NCI-H524 (cell line): ENCODE results near the gene MAFF.
A peak's percentile ranks its signal among the peaks of the same experiment; 100 is the strongest.
"Not testable (repeated sequence)": the region's sequence is repeated elsewhere in the genome, so short reads cannot be mapped to it uniquely, and the experiment has no call there.

Experiments used
- DNase-seq, 2 experiments: peaks; one replicate each; lab custom pipeline; 2025; lab: John Stamatoyannopoulos, UW

MAFF gene

DNA sequence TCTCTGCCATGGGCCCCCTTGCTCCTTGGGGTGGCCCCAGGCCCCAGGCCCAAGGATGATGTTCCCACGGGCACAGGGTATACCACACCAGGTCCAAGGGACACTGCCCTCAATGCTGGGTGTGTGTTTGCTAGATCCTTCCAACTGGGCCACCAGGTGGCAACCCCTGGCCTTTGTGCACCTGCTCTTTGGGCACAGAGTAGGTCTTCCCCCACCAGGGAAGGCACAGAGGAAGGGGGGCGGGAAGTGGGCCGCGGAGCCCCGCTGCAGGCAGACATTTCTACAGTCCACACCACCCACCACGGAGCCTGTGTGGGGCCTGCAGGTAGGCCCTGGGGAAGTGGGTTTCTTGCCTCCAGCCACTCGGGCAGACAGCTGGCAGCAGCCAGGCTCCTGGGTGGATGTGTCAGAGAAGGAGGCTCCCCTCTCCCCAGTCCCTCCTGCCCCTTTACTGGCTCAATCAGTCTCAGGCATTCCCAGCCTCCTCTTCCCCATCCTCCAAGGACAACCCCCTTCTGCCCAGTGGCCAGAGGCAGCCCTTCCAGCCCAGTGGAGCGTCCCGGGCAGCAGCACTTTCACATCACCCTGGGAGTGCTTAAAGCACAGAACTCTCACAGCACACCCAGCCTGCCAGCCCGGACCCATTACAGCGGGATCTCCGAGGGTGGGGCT is 21.6 kb downstream of the MAFF start:
- DNase-seq = no peak

DNA sequence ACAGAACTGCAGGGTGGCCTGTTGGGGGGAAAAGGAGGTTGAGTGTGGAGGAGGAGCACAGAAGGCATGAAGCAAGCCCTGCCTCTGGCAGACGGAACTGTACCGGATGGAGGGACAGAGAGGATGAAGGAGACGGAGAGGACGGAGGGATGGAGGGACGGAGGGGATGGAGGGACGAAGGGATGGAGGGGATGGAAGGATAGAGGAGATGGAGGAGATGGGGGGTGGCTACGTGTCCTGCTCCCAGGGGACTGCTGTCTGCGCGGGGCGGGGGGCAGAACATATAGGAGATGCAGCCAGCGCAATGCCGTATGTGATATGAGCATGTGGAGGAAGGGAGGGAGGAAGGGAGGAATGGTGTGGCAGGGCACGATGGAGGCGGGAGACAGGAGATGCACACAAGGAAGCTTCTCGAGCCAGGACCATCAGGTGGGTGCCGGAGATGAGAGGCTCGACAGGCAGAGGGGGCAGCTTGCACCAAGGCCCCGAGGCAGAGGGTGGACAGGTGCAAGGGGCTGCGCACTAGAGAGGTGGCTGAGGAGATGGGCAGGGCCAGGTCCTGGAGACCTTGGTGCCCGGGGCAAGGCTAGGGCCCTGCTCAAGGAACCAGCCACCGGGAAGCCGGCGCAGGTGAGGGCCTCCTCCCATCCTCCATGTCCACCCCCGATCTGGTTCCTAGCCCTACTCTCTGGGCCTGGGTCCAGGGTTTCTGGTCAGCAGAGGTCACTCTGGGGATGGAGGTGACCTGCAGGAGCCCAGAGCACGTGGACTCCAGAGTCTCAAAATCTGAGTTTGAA is 25.3 kb downstream of the MAFF start:
- no peak for DNase-seq

DNA sequence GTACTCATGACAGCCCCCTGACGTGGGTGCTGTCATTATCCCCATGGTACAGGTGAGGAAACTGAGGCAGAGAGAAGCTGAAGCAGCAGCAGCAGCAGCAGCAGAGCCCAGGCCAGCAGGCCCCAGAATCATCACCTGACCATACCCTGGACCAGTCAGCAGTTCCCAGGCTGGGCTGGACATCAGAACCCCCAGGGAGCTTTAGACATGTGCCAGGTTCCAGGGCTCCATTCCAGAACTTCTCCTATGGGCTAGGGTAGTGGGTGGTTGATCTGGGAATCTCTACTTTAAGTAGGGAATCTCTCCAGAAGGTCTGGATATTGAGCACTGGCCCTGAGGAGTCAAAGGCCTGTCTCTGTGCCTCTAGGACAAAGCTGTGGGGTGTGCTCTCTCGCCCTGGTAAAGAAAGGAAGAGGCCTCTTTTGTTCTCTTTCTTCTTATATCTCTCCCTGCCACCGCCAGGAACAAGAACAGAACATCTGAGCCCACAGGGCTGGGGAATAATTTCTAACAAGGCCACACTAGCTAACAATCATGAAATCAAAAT is 26.6 kb downstream of the MAFF start:
- DNase-seq = no peak

DNA sequence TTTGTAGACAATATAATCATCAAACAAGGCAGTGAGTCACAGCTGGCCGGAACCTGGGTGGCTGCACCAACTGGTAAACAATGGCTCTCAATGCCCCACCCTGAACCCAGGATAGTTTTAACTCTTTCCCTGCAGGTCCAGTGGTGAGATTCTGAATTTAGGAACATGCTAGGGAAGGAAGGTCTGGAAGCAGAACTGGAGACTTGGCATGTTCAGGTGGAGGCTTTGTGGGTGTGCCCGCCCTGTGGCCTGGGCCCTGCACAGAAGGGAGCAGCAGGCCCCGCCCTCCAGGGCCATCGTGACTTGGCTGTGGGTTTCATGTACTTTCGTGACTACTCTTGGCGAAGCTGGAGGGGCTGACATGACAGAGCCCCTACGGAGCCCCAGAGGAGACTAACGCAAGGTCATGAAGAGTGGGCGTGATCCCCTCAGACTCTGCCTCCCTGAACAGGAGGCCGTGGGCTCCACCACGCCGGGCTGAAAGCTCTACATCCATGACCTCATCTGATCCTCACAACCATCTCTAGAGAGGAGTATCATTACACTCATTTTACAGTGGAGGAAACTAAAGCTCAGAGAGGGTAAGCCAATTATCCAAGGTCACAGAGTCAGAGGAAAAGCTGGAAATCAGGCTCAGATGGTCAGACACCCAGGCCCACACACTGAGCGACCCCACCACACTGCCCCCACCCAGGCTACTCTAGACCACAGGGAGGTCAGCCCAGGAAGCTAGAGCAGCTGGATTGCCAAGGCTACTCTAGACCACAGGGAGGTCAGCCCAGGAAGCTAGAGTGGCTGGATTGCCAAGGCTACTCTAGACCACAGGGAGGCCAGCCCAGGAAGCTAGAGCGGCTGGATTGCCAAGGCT is 27.3 kb downstream of the MAFF start:
- DNase-seq = no peak

DNA sequence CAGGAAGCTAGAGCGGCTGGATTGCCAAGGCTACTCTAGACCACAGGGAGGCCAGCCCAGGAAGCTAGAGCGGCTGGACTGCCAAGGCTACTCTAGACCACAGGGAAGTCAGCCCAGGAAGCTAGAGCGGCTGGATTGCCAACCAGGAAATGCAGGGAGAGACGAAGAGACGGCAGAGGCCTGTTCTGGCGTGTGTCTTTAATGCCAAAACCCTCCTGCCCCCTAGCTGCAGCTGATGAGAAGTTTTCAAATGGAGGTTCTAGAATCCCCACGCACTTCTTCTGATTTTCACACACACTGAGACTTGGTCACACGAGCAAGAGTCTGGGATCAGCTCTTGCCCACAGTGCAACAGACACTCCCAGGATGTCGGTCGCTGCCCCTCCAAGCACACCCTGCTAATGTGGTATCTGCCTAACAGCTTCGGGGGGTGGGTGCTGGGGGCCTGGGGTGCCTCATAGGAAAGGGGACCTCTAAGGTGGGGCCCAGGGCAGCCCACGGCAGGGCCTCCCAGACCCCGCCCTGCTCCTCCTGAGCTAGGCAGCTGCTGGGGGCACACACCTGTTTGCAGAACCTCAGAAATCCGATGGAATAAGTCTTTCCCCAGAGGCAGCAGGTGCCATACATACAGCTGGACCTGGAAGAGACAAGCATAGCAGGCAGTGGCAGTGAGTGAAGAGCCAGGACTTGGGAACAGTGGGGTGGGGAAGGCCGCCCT is 28.5 kb downstream of the MAFF start:
- peak in 1 of 2 experiments; percentile 24 for DNase-seq

DNA sequence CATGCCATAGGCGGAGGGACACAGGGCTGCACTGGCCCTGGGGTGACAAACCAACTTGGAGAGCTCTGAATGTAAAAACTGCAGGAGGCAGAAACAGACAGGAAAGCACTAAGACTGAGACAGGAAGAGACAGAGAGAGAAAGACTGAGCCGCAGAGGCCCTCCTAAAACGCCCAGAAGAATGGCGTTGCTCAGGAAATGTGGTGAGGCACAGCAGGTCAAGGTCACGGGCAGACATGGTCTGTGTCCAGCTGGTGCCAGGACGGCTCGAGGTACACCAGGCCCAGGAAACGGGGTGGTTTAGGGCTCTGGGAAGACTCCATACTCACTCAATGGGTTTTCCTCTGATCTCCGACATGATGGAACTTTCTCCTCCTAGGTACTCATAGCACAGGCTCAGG is 29.1 kb downstream of the MAFF start:
- no peak for DNase-seq

DNA sequence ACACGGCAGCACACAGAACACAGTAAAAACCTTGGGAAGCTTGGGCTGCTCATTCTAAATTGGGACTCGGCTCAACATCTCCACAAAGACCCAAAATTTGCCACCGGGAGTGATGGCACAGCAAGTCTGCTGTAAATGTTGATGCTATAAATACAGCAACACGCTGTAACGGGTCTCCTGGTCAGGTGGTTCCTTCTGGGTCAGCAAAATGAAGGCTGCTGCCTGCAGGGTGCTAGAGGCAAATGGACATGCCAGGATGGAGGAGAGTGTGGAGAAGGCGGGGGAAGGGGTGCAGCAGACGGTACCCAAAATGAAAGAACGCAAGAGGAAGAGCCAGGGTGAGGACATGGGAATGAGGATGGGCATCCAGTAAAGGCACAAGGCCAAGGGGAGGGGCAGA is 30.4 kb downstream of the MAFF start:
- no peak for DNase-seq

DNA sequence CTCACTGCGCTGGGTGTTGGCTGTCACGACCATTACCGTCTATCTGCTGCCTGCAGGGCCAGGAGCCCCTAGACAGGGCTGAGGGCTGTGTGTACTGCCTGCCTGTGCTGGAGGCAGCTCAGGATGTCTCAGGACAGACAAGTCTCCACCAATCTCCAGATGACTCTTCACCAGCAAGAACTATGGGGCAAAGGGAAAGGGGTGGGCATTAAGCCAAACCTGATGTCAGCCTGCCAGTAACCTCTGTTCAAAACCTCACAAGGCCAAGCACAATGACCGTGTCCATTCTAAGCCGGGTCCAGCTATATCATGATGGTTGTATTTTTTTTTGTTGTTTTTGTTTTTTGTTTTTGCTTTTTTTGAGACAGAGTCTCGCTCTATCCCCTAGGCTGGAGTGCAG is 31.6 kb downstream of the MAFF start:
- DNase-seq = no peak

DNA sequence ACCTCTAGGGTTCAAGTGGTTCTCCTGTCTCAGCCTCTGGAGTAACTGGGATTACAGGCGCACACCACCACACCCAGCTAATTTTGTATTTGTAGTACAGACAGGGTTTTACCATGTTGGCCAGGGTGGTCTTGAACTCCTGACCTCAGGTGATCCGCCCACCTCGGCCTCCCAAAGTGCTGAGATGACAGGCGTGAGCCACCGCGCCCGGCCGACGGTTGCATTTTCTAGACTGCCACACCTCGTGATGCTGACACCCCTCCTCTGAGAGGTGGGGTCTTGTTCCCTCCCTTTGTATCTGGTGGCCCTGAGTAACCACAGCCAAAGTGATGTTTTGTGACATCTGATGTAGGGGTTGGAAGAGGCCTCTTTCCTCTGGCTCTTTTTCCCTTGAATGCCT is 32.1 kb downstream of the MAFF start:
- not testable (repeated sequence) for DNase-seq

DNA sequence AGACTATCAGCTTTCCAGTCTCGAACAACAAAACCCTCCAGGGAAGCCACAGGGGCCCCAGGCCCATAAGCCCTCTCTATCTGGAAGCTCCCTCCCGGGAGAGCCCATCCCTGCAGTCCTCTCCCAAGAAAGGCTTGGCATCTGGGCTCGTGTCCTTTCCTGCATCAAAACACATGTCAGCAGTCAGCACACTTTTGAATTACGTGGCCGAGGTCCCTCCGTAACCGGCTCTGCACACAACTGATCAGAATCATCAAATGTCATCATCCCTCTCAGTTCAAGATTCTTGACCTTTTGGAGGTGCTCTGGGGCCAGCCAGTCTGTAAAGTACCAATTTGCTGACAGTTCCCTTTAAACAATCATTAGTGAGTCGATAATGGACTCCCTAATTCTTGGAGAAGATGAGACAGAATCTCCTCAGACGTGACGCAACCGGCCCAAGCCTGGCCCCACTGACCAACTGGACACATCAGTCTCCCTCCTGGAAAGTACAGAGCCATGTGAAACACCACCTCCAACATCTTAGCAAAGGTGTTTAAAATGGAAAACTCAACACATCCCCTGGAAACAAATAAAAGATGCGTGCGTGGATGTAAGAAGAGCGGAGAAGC is 33.6 kb downstream of the MAFF start:
- DNase-seq = no peak

DNA sequence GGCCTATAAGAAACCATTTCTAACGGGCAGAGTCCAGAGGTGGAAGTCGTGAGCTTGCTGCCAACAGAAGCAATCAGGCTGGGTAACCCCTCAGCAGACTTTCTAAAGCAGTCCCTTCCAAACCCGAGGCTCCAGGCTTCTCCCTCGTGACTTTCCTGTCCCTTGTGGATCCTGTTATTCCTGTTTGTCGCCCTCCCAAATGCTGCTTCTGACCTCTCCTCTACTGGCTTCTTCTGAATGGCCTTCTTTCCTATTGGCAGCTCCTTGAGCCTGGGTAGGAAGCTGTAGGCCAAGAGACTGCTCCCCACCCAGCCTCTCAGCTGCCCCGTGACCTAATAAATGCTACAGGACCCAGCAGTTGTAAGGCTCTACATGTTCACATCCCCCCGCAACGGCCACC is 35.0 kb downstream of the MAFF start:
- no peak for DNase-seq

DNA sequence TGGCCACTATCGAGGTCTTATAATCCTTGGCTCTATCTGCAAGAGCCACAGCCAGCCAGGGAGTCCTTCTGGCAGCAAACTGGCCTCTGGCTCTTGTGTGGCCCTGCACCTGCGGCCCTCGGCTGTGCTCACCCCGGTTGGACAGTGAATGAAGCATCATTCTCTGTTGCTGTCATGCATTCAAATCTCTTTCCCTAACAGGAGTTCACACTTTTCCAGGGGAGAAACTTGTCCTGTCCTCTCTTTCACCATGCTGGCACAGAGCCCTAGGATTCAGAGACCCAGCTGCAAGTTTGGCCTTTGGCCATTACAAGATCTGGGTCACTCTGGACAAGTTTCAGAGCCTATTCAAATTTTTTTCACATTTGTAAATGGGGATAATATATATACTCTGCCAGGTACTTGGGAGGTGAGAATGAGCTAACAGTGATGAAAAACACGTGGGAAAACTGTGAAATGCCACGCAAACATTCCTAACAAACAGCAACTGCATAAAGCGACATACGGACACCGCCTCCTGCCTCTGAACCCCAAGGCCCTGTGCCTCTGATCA is 36.8 kb downstream of the MAFF start:
- no peak for DNase-seq

DNA sequence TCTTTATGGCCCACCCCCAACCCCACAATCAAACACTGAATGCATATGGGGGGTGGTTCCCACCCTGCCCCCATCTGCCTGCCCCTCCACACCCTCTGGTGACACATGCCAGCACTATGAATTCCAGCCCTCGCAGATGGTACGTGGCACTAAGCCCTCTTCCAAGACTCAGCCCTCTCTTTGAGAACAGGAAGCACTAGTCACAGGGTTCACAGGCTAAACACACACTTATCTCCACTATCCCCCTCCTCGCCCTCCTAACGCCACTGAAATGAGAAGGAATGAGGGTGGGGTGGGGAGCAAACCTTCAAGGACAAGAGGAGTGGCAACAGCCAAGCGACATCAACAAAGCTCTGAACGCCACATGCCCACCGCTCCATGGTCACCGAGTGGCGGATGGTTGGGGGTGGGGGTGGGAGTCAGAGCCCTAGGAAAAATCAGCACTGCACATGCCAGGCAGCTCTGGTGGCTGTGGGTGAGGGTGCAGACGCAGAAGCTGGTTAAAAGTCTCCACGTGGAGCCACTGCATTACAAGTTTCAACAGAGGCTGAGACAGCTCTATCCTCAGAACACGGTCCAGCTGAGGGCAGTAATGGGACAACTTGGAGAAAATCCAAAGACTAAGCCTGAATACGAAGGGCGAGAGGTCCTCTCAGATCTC is 37.4 kb downstream of the MAFF start:
- peak; percentile 91 to 93 for DNase-seq

DNA sequence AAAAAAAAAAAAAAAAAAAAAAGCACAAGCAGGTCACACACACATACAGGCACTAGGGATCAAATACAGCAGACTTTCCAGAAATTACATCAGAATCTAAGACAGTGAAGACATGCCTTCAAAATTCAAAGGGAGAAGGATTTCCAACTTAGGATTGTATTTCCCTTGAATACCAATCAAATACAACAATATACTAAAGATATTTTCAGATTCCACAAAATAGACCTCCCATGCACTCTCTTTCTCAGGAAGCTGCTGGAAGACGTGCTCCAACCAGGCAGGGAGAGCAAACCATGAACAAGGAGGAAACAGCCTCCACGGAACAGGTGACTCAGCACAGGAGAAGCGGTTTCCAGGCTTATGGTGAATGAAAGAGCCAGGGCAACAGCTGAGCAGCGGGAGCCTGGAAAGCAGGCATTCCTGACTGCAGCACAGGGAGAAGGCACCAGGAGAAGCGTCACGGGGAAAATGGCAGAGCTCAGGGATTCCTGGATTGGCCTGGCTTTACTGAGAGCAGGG is 39.0 kb downstream of the MAFF start:
- DNase-seq = peak in 1 of 2 experiments; percentile 16

DNA sequence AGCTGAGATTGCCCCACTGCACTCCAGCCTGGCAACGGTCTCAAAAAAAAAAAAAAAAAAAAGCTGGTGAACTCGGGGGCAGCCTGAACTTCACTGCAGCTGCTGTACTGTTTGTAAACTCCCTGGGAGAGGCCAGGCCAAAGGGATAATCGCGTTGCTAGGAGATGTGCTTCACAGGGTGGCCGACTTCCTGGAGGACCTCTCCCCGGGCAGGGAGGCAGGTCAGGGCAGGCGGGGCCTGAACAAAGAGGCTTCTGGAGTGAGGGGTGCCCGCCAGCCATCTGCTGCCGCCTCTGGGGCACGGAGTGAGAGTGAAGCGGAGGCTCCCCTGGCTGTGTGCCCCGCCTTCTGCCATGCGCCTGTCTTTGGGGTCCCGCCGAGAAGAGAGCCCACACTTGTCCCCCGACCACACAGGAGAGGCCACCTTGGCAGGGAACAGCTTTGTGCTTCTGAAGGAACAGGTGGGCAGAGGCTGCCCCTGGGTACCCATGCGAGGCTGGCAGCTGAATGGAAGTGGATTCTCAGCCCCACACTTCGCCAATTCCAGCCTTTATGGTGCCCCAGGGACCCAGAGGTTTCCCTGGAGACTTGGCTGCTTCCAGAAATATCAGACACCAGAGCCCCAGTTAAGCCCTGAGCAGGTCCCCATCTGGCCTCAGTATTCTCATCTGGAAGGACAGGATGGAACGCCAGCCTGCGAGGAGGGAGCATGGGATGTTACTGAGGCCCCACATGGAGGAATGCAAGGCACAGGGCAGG is 41.4 kb downstream of the MAFF start:
- peak; percentile 98 for DNase-seq

DNA sequence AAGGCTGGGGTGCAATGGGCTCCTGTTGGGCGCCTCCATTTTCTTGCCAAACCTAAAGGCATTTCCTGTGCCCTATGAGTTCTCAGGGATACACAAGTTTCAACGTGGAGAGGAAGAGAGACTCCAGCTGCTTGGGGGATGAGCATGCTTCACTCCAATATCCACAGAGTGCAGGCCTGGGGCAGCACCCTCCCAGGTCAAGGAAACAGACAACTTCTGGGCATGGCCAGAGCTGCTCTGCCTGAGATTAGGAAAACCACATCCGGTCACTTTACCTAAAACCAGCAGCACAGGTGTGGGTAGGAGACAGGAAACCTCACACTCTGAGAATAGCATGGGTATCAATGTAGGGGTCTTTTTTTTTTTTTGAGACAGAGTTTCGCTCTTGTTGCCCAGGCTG is 42.3 kb downstream of the MAFF start:
- DNase-seq = no peak

DNA sequence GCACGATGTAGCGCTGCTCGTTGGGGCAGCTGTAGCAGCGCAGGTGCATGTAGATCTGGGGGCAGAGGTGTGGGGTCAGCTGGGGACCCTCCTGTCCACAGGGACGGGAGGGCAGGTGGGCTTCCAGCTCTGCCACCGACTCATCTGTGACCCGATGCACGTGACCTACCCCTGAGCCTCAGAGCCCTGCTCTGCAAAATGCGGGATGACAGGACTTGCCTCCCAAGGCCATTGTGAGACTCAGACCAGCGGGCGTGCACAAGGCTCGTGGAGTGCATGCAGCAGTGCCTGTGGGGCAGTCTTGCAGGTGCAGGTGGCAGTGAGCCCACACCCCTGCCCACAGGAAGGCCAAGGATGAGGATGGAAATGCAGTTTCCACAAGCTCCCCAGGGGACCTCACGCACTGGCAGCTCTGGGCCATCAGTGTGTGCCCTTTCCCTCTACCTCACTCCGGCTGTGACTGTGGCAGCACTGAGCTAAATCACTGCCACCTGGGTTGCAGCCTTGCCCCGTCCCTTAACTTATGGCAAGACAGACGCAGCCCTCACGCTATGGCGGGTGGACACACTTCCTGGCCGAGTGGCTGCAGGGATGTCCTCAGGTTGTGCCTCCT is 44.4 kb downstream of the MAFF start:
- DNase-seq = no peak

DNA sequence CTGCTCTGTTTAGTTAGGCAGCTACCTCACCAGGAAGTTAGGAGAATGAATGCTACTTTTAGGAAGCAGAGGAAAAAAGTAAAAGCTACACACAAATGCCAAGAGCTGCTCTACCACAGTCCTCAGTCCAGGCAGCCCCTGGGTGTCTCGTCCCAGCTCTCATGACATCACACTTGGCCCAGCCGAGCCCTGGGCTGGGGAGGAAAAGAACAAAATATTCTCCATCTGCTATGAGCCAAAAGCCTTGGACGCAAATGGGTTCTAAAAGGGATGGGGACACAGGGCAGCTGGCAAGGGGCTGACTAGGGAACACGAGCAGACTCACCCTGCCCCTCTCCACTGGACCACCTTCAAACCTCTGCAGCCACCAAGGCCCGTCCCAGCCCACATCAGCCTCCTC is 44.9 kb downstream of the MAFF start:
- no peak for DNase-seq

DNA sequence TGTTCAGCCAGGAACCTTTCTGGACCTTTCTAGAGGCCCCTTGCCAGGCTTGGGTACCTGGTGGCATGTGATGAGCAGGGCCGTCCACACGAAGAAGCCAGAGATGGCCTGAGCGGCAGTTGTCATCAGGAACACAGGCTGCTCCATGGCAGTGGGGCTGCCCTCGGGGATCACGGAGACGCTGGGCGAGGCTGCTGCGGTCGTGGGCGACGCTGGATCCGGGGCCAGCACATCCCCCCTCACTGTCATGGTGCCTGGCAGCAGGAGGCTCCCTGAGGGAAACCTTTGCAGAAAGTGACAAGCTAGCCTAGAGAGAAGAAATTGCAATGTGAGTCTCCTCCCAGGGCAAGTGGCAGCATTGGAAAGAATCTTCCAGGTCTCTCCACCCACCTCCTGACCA is 45.9 kb downstream of the MAFF start:
- no peak for DNase-seq
